Occipital lobe (tissue), 2 donors: Measurements from ENCODE around the gene PDZD8. TPM values are rescaled to one million over a fixed set of nuclear protein-coding genes. Genes with fewer than 3 reads are reported as not detected.

ENCODE experiments used
- DNase-seq: peaks from one replicate; lab custom pipeline; 2025; lab: John Stamatoyannopoulos, UW
- total RNA-seq: library from RNA; depleted of rRNA; stranded (reverse); fragments of >200 nt; gene quantifications from one replicate; pipeline ENCODE4 v1.2.3, GENCODE V29; 2014

The PDZD8 gene
- total RNA-seq, 1 donor from 2014 or later = 28.1 TPM

GRCh38 chr10:117228210-117228609, 147.0 kb downstream of the PDZD8 start:
- no peak for DNase-seq

Other genes starting within 250 kb of the PDZD8 start
- 1.2 TPM for gene VAX1, start 237.2 kb downstream of the PDZD8 start, total RNA-seq
- gene KCNK18, start 178.0 kb downstream of the PDZD8 start, total RNA-seq = not detected
- not detected for gene SLC18A2, start 134.3 kb downstream of the PDZD8 start, total RNA-seq
- gene EMX2, start 167.3 kb upstream of the PDZD8 start, total RNA-seq = 2.0 TPM